Stimulated activated CD4-positive, alpha-beta T cell treated with anti-CD3 and anti-CD28 coated beads, Interleukin-1b, Interleukin-23, amount 100 ng/mL, for 4 hours (primary cell): ENCODE results near the gene PWWP2A.

Source experiments
- DNase-seq, 2 donors: peaks; one replicate each; pipeline ENCODE4 v3.0.0-alpha.2; 2020; ENCODE audit warnings: low read depth in 2 of 2

Gene PWWP2A

DNA sequence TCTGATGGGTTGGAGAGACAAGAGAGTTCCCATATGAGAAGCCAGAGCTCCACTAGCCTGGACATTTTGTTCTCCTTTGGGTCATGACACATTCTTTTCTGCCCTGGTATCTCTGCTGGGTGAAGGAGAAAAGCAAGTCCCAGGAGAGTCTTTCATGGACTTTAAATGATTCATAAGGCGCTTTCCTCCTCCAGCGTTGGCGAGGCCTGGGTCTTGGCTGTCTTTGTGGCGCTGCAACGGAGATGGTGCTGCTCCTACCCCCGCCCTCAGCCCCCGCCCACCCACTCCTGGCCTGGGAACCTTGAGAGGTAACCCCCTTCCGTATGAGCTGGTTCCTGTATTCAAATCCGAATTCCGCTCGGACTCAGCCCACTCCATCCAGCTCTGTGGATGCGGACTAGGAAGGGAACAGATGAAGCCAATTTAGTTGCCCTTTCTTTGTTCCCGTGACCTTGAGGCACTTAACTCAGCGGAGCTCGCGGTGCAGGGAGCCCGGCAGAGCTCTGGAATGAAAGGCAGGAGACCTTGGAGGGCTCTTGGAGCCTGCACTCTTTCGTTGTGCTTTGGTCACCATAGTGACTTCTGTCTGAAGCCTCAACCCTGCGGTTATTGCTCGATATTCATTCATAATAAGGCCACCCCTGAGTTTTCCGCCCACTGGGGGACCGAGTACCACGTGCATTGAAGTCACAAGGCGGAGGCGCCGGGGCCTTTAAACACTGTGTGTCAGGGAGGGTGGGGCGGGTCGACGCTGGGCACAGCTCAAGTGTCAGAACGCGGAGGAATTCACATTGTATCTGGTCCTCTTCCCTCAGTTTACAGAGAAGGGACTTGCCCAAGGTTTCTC lies 14.0 kb upstream of the PWWP2A start:
- no peak for DNase-seq

DNA sequence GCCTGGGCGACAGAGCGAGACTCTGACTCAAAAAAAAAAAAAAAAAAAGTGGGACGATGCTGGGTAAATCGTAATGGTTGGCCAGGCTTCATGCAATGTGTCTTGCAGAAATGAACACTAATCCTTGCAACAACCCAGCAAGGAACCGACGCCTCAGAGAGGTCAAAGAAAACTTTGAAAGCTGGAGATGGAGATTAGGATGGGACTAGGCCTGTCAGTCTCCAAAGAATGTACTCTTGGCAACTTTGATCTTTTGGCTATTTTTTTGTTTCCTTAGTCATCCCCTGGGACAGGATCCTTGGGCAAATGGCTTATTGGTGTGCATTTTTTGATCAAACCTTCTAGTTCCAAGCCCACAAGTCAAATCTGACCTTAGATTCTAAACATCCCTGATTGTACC lies 10.6 kb upstream of the PWWP2A start:
- no peak for DNase-seq

DNA sequence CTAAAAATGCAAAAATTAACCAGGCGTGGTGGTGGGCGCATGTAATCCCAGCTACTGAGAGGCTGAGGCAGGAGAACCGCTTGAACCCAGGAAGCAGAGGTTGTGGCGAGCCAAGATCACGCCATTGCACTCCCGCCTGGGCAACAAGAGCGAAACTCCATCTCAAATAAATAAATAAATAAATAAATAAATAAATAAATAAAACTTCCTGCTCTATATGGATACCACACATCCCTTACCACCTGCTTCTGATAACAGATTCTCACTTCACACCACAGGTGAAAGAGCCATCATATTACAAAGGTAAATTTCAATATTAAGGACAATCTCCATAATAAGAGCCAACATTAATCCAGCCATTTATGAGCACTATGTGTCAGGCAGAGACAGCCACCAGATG lies 9.4 kb upstream of the PWWP2A start:
- no peak for DNase-seq

DNA sequence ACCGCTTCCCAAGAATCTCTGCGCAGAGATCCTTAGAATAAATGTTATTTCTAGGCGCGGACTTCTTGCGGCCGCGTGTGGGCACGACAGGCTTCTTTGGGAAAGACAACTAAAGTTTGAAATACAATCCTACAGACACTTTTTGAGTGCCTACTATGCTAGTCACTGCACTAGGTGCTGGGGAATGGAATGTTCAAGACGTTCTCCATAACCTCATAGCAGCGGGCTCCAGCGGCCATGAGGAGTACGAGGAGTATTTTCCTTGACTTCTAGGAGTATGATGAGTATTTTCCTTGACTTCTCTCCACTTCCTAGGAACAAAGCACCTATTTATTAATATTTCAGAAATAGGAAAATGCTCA lies 636 bp upstream of the PWWP2A start:
- no peak for DNase-seq

DNA sequence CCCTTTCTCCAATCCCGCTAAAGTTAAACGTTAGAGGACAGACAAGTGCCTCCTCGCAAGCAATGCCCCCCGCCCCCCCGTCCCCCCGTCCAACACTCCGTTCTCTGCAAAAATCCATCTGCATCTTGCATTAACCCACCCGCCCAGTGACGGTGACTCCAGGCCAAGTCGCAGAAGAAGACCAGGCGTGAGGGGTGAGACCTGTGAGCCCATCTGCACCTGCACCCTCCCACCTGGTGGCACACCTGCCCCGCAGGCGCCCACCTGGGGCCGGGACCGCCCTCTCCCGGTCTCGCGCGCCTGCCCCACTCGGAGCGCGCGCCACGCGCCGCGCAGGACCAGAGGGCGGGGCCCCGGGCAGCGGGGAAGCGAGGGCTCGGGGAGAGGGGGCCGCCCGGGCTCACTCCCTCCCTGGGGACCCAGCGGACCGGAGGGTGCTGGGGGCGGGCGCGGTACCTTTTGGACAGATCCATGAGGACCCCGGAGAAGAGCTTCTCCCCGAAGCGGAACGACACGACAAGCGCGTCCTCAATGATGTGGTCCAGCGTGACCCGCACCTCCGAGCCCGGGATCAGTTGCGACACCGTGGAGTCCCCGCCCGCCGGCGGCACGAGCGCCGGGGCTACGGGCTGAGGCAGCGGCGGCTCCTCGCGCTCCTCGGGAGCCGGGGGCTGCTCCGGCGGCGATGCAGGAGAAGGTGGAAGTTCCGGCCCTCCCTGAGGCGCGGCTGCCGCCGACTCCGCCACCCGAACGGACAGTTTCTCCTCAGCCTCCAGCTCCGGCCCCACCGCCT lies 705 bp downstream of the PWWP2A start:
- DNase-seq, result peak; percentile 31 to 51

DNA sequence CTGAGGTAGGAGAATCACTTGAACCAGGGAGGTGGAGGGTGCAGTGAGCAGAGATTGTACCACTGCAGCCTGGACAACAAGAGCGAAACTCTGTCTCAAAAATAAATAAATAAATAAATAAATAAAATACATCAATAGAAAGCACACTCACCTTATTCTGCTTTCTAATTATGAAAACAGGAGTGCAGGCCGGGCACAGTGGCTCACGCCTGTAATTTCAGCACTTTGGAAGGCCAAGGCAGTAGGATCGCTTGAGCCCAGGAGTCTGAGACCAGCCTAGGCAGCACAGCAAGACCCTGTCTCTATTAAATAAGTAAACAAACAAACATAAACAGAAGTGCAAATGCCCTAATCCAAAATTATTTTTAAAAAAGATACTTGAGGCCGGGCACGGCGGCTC lies 2.3 kb downstream of the PWWP2A start:
- no peak for DNase-seq

DNA sequence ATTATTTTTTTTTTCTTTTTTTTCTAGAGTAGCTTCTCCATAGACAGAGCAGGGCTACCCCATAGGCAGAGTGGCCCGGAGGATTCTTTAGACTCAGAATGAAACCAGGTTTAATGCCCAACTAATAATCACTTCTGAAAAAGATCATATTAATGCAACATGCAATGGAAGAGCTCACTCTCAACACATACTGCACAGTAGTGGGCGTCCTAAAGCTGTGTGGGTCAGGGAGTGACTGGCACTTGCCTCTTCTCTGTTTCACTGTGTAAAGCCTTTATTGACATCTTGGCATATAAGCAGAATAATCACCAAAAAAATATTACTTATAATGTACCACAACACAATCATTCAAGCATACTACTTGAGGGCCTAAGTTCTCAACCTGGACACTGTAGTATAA lies 11.1 kb downstream of the PWWP2A start:
- no peak for DNase-seq

DNA sequence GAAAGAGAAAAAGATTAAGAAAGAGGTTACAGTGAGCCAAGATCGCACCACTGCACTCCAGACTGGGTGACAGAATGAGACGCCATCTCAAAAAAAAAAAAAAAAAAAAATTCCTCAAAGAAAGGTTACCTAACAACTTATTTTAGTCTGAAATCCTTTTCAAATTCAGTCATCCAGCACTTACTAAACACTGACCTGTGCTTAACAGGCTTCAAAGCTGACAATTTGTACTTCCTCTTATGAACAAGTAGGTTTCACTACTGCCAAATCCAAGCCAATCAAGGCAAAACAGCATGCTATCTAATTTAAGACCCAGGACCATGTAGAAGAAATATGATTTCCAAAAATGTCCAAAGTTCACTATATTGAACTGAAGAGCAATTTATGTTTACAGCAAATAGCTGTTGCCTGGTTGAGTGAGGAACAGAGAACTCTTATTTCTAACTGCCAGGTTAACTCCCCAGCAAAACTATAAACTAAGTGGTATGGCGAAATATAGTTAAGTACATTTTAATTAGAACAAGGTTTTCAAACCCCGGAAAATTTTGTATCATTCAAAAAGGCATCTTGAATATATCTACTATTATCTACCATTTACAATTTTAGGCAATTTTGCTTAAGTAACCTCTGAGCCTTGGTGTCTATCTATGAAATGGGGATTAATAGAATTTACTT lies 13.4 kb downstream of the PWWP2A start:
- no peak for DNase-seq

DNA sequence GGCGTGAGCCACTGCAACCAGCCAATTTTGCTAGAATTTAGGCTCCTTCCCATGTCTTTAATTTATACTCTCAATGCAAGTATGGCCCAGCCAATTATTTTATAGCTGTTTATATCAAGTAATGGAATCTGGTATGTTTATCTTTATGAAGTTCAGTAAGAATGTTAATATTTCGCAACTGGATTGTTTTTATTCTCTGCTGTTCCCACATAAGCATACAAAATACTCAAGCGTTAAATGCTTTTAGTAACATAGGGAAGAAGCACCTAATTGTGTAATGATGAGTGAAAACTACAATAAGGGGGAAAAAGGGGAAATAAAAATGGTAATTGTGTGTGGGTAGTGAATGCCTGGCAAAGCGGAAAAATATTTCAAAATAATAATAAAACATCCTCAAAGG lies 21.3 kb downstream of the PWWP2A start:
- no peak for DNase-seq

DNA sequence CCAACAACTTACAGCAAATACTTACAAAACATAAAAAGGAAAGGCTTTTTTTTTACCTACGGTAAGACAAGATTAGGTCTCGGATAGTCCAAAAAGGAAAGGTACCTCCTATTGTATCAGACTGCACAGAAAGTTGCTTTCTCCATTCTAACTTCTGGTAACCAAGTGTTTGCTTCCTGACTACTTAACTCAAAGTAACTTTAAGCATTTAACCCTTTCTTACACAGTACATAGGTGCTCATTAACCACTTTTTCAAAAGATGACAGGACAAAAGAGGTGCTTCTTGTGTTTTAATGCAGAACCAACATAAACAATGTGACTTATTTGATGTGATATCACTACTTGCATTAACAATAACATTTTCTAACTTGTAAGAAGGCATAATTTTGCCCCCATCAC lies 23.1 kb downstream of the PWWP2A start:
- no peak for DNase-seq

DNA sequence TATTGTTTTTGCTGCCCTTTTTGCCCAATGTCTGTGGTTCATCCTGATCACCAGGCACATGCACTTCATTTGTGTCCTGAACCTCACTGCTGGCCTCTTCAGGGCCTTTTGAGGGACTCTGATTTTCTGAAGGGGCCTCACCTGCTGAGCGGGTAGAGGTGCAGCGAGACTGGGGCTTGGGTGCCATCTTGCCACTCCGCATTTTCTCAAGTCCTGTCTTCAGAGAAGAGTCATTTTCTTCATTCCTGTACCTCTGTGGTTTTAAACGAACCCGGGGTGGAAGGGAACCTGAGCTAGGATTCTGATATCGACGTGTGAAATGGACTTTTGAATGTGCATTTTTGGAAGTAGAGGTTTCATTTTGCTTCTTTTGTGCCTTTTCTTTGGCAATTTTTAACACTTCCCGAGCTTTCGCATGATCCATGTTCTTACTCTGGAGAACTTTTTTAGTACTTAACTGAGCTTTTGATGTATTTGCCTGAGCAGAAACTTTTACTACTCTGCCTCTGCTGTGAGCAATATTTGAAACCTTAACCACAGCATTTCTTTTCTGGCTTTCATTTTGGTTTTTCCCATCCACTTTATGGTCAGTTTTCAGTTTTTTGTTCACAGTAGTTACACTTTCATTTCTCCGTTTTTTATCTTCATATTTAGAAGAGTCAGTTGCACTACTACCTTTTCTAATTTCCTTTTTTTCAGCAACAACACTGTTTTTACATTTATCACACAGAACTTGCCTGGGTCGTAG lies 26.1 kb downstream of the PWWP2A start:
- no peak for DNase-seq

DNA sequence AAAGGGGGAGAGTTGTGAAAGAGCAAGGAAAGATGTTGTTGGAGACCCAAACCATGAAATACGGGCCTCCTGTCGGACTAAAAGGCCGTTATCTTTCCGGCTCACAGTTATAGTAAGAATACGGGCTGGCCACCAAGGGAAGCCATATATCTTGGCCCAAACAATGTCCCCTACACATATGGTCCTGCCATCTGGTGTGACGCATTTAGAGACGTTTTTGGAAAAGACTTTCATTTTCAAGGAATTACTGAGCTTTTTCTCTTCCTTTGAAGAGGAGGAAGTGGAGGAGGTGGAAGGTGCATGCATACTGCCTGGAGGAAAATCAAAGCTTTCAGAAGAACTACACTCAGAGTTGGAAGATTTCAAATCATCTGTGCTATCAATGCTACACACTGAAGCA lies 26.7 kb downstream of the PWWP2A start:
- no peak for DNase-seq

DNA sequence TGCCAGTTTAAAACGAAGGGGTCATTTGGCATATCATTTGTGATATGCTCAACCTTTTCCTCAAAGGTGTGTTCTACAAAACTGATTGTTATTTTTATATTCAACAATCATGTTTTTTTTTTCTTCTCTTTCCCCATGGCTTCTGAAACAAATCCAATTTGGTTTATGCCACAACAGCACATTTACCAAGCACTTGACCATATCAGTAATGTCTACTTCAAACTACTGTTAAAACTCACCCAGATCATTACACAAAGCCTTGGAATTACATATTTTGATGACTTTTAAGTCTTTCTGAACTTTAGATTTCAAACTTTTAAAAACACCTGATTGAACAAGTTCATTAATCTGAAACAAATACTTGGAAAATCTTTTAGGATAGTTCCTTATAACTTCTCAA lies 29.2 kb downstream of the PWWP2A start:
- no peak for DNase-seq

DNA sequence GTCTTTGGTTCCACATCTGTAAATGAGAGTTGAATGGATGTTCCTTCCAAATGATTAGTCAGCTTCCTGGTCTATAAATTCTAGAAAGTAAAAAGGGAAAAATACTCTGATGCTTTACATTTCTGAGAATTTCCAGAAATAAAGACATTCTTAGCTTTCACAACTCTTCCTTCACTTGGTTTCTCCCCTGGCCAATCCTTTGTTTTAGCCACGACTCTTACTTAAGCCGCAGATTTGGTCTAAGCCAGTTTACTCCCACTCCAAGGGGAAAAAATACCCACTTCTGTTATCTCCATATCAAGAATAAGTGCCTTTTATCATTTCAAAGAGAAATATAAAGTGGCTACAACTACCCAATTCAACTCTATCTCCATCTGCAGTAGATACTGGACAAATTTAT lies 29.7 kb downstream of the PWWP2A start:
- DNase-seq, result no peak

DNA sequence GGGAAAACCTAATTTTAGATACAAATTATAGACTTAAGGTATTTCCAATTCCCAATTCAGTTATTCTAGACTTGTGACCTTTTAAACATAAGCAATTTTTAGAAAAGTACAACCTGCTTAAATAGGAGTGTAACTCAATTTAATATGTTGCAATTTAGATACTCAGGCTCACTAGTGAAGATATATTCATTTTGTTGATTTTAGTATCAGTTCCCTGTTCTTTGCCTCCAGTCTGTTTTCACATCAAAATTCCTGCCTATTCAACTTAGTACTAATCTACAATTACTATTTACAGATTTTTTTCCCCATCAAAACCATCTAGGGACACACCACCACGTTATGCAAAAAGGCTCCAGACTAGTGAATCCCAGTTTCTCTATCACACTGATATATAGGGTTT lies 30.4 kb downstream of the PWWP2A start:
- DNase-seq, result no peak

DNA sequence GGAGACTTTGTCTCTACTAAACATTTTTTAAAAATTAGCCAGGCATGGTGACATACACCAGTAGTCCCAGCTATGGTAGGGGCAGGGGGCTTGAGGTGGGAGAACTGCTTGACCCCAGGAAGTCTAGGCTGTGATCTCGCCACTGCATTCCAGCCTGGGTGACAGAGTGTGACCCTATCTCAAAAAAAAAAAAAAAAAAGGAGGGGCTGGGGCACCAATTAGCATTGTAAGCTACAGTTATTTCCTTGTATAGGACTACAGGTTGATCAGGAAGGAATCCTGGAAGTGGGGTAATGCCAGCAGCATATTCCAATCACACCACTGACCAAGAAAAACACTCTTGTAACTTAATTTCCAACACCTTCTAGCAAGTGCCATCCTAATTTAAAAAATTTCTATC lies 32.1 kb downstream of the PWWP2A start:
- no peak for DNase-seq

DNA sequence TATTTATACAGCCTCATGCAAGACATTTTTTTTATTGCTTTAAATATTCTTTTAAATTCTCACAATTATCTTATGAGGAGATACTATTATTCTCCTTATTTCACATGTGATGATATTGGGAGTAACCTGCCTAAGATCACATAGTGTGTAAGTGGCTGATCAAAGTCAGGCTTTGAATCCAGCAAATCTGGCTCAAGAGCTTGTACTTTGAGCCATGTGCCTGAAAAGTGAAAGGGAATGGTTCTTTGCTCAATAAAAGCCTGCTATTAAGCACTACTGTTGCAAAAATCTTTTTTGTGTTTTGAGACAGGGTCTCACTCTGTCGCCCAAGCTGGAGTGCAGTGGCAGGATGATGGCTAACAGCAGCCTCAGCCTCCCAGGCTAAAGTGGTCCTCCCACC lies 35.1 kb downstream of the PWWP2A start:
- no peak for DNase-seq

DNA sequence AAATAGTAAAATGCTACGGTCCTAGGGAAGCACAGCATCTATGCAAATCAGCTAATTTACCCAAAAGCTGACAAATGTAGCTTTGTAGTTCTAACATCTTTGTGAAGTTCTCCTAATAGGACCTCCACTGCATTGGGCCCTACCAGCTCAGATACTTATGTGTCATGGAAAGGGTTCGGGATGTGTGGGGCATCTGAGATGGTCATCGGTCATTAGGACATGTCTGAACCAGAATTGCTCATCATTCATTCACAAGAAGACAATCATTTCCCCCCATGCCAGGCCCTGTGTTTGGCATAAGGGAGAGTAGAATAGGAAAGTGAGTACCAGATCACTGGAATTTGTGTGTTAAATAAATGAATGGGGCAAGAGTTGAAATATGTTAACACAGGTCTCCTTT lies 35.7 kb downstream of the PWWP2A start:
- DNase-seq, result no peak

DNA sequence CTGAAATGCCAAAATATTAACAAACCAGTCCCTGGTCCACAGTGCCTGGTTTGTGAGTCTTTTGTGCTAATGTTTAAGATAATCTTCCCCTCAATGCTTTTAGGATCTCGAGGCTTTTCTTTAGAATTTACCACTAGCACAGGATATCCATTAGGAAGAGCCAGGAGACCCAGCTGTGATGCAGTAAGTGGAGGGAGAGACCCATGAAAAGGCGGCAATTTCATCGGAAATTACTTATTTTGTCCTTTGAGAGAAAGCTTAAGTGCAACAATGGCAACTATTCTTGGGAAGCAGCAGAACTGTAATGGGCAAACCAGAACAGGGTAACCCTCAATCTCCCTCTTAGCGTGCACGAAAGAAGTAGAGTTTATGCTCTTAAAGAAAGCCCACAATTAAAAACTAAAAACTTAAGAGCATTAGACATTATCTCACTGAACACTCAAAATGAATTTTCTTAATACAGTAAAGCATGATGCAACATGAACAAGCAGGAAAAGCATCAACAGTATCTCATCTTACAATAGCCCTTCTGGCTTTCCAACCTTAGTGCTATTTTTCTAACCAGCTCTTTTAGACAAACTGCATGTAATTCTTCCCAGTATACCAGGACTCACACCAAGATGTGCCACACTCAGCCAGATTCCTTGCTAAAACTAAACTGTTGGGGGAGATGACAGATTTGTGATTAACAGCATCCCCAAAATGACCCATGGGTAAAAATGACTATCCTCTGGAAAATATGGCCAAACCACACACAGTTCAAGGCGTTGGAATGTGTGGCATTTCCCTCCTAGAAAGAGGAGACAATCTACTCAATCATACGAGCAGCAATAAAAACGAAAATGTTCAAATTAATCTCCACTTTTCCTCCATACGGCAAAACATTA lies 36.4 kb downstream of the PWWP2A start:
- no peak for DNase-seq

DNA sequence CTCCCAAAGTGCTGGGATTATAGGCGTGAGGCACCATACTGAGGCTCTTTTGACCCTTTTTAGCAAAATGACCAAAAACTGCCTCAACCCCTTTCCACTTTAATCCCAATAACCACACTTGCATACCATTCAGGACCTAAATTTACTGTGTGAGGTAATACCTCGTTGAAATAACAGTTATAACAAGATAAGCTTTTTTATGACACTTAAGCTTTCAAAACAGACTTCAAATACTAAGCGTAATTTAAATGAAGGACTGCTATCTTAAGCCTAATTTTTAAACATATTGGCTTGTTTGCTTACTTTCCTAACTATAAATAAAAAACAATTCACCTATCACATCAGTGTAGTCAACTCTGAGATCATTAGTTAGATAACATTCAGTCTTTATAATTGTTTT lies 37.8 kb downstream of the PWWP2A start:
- DNase-seq, result no peak

DNA sequence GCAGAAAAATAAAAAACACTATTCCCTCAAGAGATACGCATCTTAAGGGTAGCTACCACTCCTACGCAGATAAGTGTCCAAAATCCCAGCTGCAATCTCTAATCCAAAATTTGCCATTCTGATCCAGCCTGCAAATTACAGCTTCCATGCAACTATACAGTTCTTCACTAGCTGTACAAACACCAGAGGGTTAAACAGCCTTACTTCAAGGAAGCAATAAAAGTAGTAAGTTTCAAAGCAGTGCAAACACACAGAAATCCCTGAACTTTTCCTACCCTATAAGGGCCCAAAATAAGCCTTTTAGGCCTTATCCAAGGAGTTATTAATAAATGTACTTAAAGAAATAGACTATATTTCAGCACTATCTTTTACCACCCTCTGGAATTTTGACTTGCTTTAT lies 39.5 kb downstream of the PWWP2A start:
- no peak for DNase-seq
